ENCODE results near the gene PLXNA1.

DNA sequence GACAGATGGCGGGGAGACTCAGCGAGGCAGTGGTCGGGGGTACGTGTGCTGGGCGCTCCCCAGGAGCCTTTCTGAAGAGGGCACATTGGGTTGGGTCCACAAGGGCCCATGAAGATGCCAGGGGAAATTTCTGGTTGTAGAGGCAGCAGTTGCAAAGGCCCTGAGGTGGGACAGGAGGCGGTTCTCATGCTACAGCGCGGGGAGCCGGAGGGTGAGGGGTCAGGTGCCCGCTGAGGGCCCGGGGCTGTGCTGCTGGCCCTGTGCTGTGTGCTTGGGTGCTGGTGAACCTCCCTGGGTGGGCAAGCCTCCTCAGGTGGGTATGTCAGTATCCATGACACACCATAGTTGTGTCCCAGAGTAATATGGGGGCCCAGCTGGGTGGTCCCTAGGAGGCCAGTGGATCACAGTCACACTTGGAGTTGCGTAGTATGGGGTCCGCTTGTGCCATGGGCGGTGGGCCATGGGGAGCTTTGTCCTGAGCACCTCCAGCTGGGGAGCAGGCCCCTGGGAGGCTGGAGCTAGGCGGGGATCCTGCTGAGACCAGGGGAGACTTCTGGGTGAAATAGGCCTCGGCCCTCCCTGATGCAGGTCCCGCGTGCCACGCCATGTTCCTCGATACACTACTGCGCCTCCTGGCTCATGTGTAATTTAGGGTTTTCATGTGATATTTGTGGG is 44.3 kb downstream of the PLXNA1 start:
- TF ChIP-seq, protein P1, sequence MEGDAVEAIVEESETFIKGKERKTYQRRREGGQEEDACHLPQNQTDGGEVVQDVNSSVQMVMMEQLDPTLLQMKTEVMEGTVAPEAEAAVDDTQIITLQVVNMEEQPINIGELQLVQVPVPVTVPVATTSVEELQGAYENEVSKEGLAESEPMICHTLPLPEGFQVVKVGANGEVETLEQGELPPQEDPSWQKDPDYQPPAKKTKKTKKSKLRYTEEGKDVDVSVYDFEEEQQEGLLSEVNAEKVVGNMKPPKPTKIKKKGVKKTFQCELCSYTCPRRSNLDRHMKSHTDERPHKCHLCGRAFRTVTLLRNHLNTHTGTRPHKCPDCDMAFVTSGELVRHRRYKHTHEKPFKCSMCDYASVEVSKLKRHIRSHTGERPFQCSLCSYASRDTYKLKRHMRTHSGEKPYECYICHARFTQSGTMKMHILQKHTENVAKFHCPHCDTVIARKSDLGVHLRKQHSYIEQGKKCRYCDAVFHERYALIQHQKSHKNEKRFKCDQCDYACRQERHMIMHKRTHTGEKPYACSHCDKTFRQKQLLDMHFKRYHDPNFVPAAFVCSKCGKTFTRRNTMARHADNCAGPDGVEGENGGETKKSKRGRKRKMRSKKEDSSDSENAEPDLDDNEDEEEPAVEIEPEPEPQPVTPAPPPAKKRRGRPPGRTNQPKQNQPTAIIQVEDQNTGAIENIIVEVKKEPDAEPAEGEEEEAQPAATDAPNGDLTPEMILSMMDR (IDR thresholded peaks at IDR 0.05), result no peak
- no peak for TF ChIP-seq POLR2A (IDR thresholded peaks at IDR 0.05)

All from ovary (tissue), 3 donors.